Measurements from ENCODE around the gene TSFM.
"Not testable (repeated sequence)": the region's sequence is repeated elsewhere in the genome, so short reads cannot be mapped to it uniquely, and the experiment has no call there.

TSFM gene

GRCh38 chr12:57813971-57814772 is 31.6 kb downstream of the TSFM start:
- in situ Hi-C loops (cut with MboI; ENCODE audit: low sequenced_read_pairs), result no loop called here

GRCh38 chr12:57815177-57816000 is 32.8 kb downstream of the TSFM start:
- in situ Hi-C loops (cut with MboI; ENCODE audit: low sequenced_read_pairs), result no loop called here

GRCh38 chr12:57816001-57816854 is 33.6 kb downstream of the TSFM start:
- in situ Hi-C loops (cut with MboI; ENCODE audit: low sequenced_read_pairs), result no loop called here

DNA sequence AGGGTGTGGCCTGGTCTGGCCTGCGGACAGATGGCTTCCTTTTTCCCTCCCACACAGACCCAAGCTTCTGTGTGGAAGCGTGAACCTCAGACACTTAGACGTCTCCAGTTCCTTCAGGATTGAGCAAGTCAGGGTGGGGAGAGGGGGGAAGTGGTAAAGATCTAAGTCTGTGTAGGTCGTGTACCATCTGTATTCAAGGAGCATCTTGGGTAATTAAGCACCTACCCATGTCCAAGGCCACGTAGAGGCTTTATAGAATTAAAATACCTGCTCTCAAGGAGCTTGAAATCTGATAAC is 34.2 kb downstream of the TSFM start:
- in situ Hi-C loops (cut with MboI; ENCODE audit: low sequenced_read_pairs), result no loop called here

- in situ Hi-C loops (cut with MboI; ENCODE audit: low sequenced_read_pairs), result no loop called here
These were observed 34.8 kb downstream of the TSFM start for GRCh38 chr12:57817261-57817989.

DNA sequence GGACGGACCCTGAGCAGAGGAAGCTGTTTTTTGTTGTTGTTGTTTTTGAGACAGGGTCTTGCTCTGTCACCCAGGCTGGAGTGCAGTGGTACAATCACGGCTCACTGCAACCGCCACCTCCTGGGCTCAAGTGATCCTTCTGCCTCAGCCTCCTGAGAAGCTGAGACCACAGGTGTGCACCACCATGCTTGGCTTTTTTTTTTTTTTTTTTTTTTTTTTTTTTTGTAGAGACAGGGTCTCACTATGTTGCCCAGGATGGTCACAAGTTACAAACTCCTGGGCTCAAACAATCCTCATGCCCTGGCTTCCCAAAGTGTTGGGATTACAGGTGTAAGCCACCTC is 35.4 kb downstream of the TSFM start:
- in situ Hi-C loops (cut with MboI; ENCODE audit: low sequenced_read_pairs), result not testable (repeated sequence)

DNA sequence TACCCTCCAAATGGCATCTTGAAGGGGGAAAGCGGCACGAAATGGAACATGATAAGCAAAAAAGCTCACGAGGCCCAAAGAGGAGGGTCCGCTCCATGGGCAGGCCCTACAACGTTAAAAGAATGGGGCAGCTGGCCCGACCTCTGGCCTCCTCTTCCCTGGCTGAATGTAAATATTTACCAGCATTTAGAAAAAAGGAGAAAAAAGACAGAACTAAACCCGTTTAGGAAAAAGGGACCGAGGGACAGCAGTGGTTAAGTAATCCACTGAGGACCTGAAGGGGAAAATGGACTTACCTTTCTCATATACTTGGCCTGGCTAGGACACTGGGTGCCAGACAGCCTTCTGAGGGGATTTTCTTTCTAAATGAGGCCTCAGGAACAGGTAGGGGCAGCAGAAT is 37.5 kb downstream of the TSFM start:
- in situ Hi-C loops (cut with MboI; ENCODE audit: low sequenced_read_pairs), result not testable (repeated sequence)

DNA sequence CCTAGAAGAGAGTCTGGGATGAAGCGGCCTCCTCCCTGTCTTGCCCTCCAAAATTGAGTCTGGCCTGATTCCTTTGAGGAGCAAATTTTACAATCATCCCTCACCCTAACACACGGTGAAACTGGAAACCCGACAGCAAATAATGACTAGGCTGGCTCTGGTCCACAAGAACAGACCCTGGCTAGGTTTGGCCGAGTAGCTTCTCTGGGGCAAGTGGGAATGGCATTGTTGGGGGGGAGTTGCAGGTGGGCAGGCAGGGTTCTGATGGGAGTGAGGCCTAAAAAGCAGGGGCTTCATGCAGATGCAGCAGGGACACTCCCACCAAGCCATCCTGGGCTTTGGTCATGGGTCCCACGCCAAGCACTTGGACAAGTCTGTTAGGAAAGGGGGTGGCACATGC is 38.4 kb downstream of the TSFM start:
- in situ Hi-C loops (cut with MboI; ENCODE audit: low sequenced_read_pairs), result not testable (repeated sequence)

DNA sequence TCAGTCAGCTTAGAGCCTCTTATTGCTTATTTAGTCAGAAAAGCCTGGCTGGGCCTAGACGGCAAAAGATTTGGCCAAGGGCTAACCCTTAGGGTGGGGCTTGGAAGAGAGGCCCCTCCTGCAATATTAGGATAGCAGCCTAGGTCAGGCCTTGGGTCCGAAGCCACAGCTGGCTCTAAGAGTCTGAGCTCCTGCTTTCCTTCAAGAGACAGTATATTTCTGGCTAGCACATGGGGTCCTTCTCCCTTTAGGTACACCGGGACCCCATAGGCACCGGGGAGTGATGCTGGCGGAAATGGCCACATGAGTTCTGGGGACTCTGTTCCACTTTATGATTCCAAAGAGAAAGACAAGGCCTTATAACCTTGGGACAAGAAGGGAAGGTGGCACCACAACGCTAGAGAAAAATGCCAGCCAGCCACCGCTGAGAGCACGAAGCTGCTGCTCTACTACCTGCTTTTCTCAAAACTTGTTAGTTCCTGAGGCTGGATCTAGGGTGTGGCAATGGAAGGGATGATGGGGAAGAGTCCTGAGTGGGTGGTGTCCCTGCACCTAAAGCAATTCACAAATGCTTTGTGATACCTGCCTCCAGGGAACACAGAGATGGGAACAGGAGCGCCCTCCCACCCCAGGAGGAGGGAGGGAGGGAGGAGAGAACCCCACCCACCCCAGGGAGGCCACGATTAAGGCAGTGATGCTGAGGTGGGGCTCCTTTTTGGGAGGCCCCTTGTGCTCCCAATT is 39.1 kb downstream of the TSFM start:
- in situ Hi-C loops (cut with MboI; ENCODE audit: low sequenced_read_pairs), result no loop called here

GRCh38 chr12:57822392-57823130 is 40.0 kb downstream of the TSFM start:
- in situ Hi-C loops (cut with MboI; ENCODE audit: low sequenced_read_pairs), result no loop called here

DNA sequence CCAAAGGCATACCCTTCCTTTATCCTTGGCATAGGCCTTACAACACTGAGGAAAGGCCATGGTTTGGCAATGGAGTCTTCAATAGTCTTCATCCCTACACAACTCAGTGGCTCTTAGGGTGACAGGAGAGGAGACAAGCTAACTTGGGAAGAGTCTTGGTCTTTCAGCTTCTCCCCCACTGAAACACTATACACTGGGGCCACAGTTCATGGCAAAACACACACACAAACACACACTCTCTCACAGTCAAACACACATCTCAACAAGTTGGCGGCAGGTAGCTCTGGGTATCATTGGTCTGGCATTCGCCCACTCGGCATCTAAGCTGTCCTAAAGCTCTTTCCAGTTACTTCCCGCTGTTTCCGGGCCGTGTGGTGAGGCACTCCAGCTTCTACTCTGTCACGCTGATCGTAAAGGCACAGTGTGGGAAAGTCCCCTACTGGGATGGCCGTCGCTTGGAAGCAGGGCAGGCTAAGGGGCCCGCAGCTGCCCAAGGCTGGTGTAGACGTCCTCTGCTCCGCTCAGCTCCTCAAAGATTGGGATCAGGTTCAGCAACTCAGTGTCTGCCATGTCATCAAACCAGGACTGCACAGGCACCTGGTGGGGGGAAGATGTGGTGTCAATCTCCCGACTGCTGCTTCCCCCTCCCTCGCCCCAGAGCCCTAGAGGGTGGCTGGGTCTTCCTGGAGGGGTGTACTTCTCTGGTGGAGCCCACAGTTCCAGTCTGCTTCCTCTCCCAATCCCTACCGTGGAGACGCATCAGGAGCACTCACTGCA is 40.7 kb downstream of the TSFM start:
- in situ Hi-C loops (cut with MboI; ENCODE audit: low sequenced_read_pairs), result no loop called here

DNA sequence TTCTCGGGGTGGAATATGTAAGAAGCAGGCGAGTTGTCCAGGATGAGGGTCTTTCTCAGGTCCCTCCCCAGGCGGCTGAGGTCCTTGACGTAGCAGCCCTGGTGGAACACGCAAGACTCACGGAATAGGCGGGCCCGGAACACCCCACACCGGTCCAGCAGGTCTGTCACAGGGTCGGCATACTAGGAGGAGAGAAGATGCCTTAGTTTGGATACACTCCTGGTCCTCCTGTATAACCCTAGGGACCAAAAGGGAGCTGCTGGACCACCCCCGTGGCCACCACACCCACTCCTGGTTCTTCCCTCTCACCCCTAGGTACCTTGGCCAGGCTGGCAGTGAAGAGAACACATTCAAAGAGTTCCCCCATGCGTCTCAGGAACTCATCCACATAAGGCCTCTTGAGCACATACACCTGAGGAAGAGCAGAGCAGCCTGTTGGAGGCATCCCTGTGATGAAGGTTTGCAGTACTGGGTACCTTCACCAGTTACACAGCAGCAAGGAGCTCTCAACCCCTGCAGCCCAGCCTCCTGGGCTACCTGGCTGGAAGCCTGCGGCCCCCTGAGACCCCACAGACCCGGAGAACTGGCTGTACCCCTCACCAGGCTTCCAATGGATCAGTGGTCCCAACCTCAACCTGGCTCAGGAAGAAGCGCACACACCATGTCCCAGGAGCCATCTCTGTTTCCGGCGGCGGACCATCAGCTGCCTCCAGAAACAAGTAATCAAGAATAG is 41.5 kb downstream of the TSFM start:
- in situ Hi-C loops (cut with MboI; ENCODE audit: low sequenced_read_pairs), result no loop called here

DNA sequence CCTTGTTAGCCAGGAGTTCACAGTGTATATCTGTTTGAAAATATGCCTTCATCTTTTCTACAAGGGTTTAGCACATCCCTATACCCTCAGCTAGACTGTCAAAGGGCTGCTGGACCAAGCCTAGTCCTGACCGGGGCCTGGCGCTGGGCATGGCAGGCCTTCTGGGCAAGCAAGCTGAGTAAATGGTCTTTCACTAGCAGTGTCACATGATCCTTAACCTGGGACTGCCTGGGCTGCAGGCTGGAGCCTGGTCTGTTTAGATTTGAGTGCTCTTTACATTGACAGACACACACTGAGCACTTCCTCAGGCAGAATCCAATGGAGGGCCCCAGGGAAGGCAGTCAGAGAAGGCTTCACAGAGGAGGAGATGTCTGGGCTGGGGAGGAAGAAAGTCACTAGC is 42.9 kb downstream of the TSFM start:
- in situ Hi-C loops (cut with MboI; ENCODE audit: low sequenced_read_pairs), result loop anchor here (5.0 kb wide), 1 partner anchor 82 kb away; no protein-coding TSS in a partner anchor

GRCh38 chr12:57826400-57826799 is 43.8 kb downstream of the TSFM start:
- in situ Hi-C loops (cut with MboI; ENCODE audit: low sequenced_read_pairs), result loop anchor here (5.0 kb wide), 1 partner anchor 81 kb away; no protein-coding TSS in a partner anchor

GRCh38 chr12:57826966-57827365 is 44.4 kb downstream of the TSFM start:
- in situ Hi-C loops (cut with MboI; ENCODE audit: low sequenced_read_pairs), result loop anchor here (5.0 kb wide), 1 partner anchor 80 kb away; no protein-coding TSS in a partner anchor

DNA sequence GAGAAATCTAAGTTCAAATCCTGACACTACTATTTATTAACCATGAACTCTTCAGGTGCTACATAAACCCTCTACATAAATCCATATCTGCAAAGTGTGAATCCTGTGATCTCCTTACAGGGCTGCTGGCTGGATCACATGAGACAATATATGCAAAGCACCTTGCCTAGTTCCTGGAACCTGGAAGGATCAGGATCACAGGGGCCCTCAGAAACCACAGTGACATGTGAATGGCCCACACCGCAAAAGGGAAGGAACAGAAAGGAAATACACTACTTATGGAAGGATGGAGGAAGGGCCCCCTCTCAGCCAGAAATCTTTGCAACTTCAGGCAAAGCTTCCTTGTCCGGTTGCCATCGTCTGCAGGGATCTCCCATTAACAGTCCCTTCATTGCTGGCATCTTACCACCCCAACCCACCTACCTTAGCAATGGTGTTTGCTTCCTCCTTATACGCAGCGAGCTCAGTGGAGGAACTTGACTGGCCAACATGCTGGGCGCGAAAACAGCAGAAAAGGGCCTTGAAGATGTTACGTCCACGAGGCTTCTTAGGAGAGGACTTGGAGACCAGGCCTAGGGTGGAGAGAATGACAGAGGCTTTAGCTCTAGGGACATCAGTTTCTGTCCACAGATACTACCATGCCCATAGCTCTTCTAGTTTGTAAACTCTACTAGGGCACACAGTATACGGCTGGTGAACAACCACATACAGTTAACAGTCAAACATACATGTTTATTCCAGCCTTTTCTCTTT is 46.6 kb downstream of the TSFM start:
- in situ Hi-C loops (cut with MboI; ENCODE audit: low sequenced_read_pairs), result loop anchor here (5.0 kb wide), 1 partner anchor 78 kb away; no protein-coding TSS in a partner anchor

DNA sequence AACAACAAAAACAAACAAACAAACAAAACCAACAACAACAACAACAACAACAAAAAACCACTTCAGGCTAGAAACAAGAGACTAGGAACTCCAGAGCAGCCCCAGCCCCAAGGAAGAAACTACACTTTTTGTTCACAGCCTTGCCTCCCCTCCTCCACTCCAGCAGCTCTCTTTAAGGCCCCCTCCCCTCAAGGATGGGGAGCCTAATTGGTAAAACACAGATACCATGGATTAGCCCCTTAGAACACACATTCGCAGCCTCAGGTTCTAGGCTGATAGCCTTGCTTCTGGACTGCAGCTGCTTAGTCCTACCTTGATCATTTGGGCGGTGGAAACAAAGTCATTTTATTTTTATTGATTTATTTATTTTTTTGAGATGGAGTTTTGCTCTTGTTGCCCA is 47.8 kb downstream of the TSFM start:
- in situ Hi-C loops (cut with MboI; ENCODE audit: low sequenced_read_pairs), result no loop called here
